NT2/D1 (cell line): ENCODE results near the gene NT5DC3.

Experiments
- SUZ12 ChIP-seq: IDR thresholded peaks from 2 replicates; pipeline ENCODE4 v1.6.1; 2011; ENCODE audit not compliant: insufficient read length, insufficient read depth; ENCODE audit errors: extremely low read depth
- YY1 ChIP-seq: IDR thresholded peaks from 2 replicates; pipeline ENCODE4 v1.6.1; 2011; ENCODE audit not compliant: insufficient read length, insufficient read depth

- no peak for TF ChIP-seq SUZ12
- no peak for TF ChIP-seq YY1
Measured at GRCh38 chr12:103783744-103784664, 57.0 kb downstream of the NT5DC3 start.
